K562 treated with DMSO at 1 percent for 12 hours (cell line): Measurements from ENCODE around the gene GNB1L. TPM values are rescaled to one million over a fixed set of nuclear protein-coding genes. Genes with fewer than 3 reads are reported as not detected.

Experiments
- total RNA-seq: library from RNA; unstranded; fragments of 300-600 nt; gene quantifications from 2 replicates; pipeline ENCODE4 v1.2.3, GENCODE V29; 2022; ENCODE audit not compliant: insufficient read depth

GNB1L gene
- 61.9 and 79.0 TPM in 2 replicates for total RNA-seq

GRCh38 chr22:19854778-19855503 lies at the start of gene GNB1L, which contains the start of gene RTL10:
TSS of gene GNB1L (minus strand) at chr22:19854874. CDS start at chr22:19821355, 33,519 bp downstream.
TSS of gene RTL10 (minus strand) at chr22:19854874. CDS start at chr22:19852261, 2,613 bp downstream.

DNA sequence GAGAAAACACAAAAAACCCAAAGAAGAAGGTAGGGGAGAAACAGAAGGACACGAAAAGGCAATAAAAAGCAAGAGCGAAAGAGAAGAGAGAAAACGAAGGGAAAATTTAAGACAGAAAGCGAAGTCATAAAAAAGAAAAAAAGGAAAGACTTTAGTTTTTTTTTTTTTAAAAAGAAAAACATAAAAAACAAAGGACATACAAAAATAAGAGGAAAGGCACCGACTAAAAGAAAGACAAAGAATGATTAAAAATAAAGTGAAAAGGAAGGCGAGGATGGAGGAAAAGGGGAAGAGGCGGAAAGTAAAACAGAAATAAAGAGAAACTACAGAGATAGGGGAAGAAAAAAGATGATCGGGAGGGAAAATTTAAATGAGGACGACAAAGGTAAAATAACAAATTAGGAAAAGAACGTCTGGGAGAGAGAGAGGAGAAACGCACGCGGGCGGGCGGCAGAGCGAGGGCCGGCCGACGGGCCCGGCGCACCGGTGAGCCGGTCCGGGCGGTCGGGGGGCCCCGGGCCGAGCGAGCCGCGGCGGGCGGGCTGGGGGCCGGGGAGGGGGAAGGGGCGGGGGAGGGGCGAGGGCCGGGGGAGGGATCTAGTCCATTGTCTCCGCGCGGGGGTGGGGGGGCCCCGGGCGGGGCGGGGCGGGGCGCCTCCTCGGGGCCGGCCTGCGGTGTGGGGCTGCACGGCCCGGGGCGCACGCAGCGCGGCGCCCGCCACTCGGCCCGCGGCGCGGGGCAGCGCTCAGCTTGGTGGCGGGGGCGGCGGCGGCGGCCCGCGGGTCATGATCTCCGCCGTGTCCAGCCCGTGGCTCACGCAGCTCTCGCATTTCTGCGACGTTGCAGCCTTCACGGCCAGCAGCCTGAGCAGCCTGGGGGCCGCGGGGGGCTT lies 94.4 kb downstream of the GNB1L start, which contains the start of gene TBX1:
Gene TBX1, plus strand, starts transcription at position 721 of the 893 bp plus-strand sequence. Its CDS starts 66 bp downstream, at position 787.

Other genes with a start within 250 kb of the GNB1L start
- gene SEPTIN5, start 140.4 kb downstream of the GNB1L start, total RNA-seq, result 32.7 and 62.7 TPM in 2 replicates
- 78.3 and 104 TPM in 2 replicates for gene GP1BB, start 131.3 kb downstream of the GNB1L start, total RNA-seq
- gene TBX1, start 94.1 kb downstream of the GNB1L start, total RNA-seq, result 16.4 and 16.7 TPM in 2 replicates
- 30.2 and 52.1 TPM in 2 replicates for gene RTL10, start within 50 bp of the GNB1L start, total RNA-seq
- 475 and 599 TPM in 2 replicates for gene COMT, start 86.9 kb upstream of the GNB1L start, total RNA-seq
- 104 and 132 TPM in 2 replicates for gene TXNRD2, start 86.9 kb upstream of the GNB1L start, total RNA-seq
- 36.8 and 51.2 TPM in 2 replicates for gene ARVCF, start 161.9 kb upstream of the GNB1L start, total RNA-seq
- gene TANGO2, start 166.2 kb upstream of the GNB1L start, total RNA-seq, result 60.8 and 93.3 TPM in 2 replicates
- 27.4 and 74.7 TPM in 2 replicates for gene DGCR8, start 225.4 kb upstream of the GNB1L start, total RNA-seq